Umbilical cord (tissue), 2 donors: Measurements from ENCODE around the gene RAI1. TPM values are rescaled to one million over a fixed set of nuclear protein-coding genes. Genes with fewer than 3 reads are reported as not detected.
"Not testable (repeated sequence)": the region's sequence is repeated elsewhere in the genome, so short reads cannot be mapped to it uniquely, and the experiment has no call there.

Experiments
- DNase-seq: peaks from one replicate; pipeline ENCODE4 v3.0.0-alpha.2; 2015; ENCODE audit warnings: low spot score
- total RNA-seq: library from RNA; depleted of rRNA; stranded (reverse); fragments of >200 nt; gene quantifications from one replicate; pipeline ENCODE4 v1.2.3, GENCODE V29; 2014; ENCODE audit warnings: low replicate concordance; ENCODE audit not compliant: insufficient read depth

Gene RAI1
- total RNA-seq, 1 donor from 2014 or later, result 6.3 TPM

- no peak for DNase-seq
These were observed 119.3 kb downstream of the RAI1 start for GRCh38 chr17:17800504-17801021.

GRCh38 chr17:17801800-17802481, 120.7 kb downstream of the RAI1 start:
- DNase-seq, result no peak

GRCh38 chr17:17804007-17804406, 122.7 kb downstream of the RAI1 start:
- DNase-seq, result no peak

- no peak for DNase-seq
These were observed 124.3 kb downstream of the RAI1 start for GRCh38 chr17:17805575-17805974.

GRCh38 chr17:17806035-17806434, 124.8 kb downstream of the RAI1 start:
- DNase-seq, result no peak

GRCh38 chr17:17806611-17807274, 125.5 kb downstream of the RAI1 start:
- no peak for DNase-seq

- no peak for DNase-seq
These were observed 126.2 kb downstream of the RAI1 start for GRCh38 chr17:17807440-17807839.

- not testable (repeated sequence) for DNase-seq
These were observed 126.9 kb downstream of the RAI1 start for GRCh38 chr17:17808200-17808599.

GRCh38 chr17:17808706-17809432, 127.6 kb downstream of the RAI1 start:
- DNase-seq, result peak; percentile 47

- DNase-seq, result no peak
These were observed 128.3 kb downstream of the RAI1 start for GRCh38 chr17:17809531-17810083.

GRCh38 chr17:17810084-17810894, 129.0 kb downstream of the RAI1 start:
- peak; percentile 76 for DNase-seq

GRCh38 chr17:17810895-17811248, 129.6 kb downstream of the RAI1 start:
- no peak for DNase-seq

- DNase-seq, result peak; percentile 63
These were observed 130.3 kb downstream of the RAI1 start for GRCh38 chr17:17811381-17812210.

- DNase-seq, result peak; percentile 66
These were observed 131.2 kb downstream of the RAI1 start for GRCh38 chr17:17812211-17813054.

GRCh38 chr17:17813055-17813724, 131.9 kb downstream of the RAI1 start:
- DNase-seq, result no peak

GRCh38 chr17:17813725-17814095, 132.5 kb downstream of the RAI1 start:
- DNase-seq, result no peak

- no peak for DNase-seq
These were observed 133.2 kb downstream of the RAI1 start for GRCh38 chr17:17814162-17815061.

- DNase-seq, result no peak
These were observed 133.8 kb downstream of the RAI1 start for GRCh38 chr17:17815062-17815406.
